Peyer's patch (tissue), 4 donors: ENCODE measurements around the gene OBSCN.

Experiments
- POLR2A ChIP-seq, 2 donors: fragments of 450-650 bp; IDR thresholded peaks; one replicate each; pipeline ENCODE4 v1.5.1; 2017; ENCODE audit warnings: antibody characterized with exemption in 2 of 2, mild to moderate bottlenecking in 2 of 2, moderate library complexity in 2 of 2
- TF ChIP-seq, protein P1 (sequence below), 6 experiments: fragments of 450-650 bp in 4 of 6; fragments of 200-600 bp in 2 of 6; sonication (generic) in 1 of 6; IDR thresholded peaks; one replicate each; pipeline ENCODE4 v1.5.1; 2017 to 2019; ENCODE audit warnings: antibody characterized with exemption in 6 of 6, mild to moderate bottlenecking in 3 of 6, moderate library complexity in 1 of 6

- TF ChIP-seq, protein P1, sequence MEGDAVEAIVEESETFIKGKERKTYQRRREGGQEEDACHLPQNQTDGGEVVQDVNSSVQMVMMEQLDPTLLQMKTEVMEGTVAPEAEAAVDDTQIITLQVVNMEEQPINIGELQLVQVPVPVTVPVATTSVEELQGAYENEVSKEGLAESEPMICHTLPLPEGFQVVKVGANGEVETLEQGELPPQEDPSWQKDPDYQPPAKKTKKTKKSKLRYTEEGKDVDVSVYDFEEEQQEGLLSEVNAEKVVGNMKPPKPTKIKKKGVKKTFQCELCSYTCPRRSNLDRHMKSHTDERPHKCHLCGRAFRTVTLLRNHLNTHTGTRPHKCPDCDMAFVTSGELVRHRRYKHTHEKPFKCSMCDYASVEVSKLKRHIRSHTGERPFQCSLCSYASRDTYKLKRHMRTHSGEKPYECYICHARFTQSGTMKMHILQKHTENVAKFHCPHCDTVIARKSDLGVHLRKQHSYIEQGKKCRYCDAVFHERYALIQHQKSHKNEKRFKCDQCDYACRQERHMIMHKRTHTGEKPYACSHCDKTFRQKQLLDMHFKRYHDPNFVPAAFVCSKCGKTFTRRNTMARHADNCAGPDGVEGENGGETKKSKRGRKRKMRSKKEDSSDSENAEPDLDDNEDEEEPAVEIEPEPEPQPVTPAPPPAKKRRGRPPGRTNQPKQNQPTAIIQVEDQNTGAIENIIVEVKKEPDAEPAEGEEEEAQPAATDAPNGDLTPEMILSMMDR (IDR thresholded peaks at IDR 0.05), result no peak
- TF ChIP-seq POLR2A (IDR thresholded peaks at IDR 0.05), result no peak
These were observed 74.6 kb downstream of the OBSCN start for GRCh38 chr1:228282329-228283042.
